22Rv1 (cell line): Measurements from ENCODE around the gene BLMH.

Experiments
- CTCF ChIP-seq: fragments of 450-650 bp; IDR thresholded peaks from 2 replicates; pipeline ENCODE4 v1.5.1; 2017; ENCODE audit warnings: mild to moderate bottlenecking
- ZFX ChIP-seq: fragments of 450-650 bp; IDR thresholded peaks from 2 replicates; pipeline ENCODE4 v1.6.1; 2017; ENCODE audit warnings: antibody characterized with exemption, borderline replicate concordance

- TF ChIP-seq CTCF (no peak), ZFX (no peak)
Measured at GRCh38 chr17:30337393-30337999, 45.8 kb upstream of the BLMH start.
